DND-41 (cell line): ENCODE results near the gene MRPL49.

Source experiments
- ATAC-seq: fragments of 200-7000 bp; cut with Tn5 transposase; 3 replicates; pipeline ENCODE4 v1.9.1; 2021; ENCODE audit warnings: low read depth; ENCODE audit not compliant: insufficient read depth
- DNase-seq: peaks from one replicate; pipeline ENCODE4 v3.0.0-alpha.2; 2020
- H2AFZ ChIP-seq: 2 replicates; pipeline ENCODE4 v1.6.0; 2012; ENCODE audit warnings: low read depth, low read length
- H3K27ac ChIP-seq: 2 replicates; pipeline ENCODE4 v1.5.1; 2012; ENCODE audit warnings: low read length, inconsistent platforms
- H3K27me3 ChIP-seq: fragments of 200-600 bp; sonication (generic); 2 replicates; pipeline ENCODE4 v1.6.0; 2012; ENCODE audit warnings: low read length, mild to moderate bottlenecking, inconsistent platforms; ENCODE audit not compliant: insufficient read depth, poor library complexity
- H3K36me3 ChIP-seq: 2 replicates; pipeline ENCODE4 v1.5.1; 2012; ENCODE audit warnings: low read length, inconsistent platforms; ENCODE audit not compliant: insufficient read depth
- H3K4me1 ChIP-seq: 2 replicates; pipeline ENCODE4 v1.5.1; 2012; ENCODE audit warnings: mild to moderate bottlenecking, low read length; ENCODE audit not compliant: insufficient read depth
- H3K4me2 ChIP-seq: 2 replicates; pipeline ENCODE4 v1.6.0; 2012; ENCODE audit warnings: mild to moderate bottlenecking, moderate library complexity, low read length, inconsistent platforms; ENCODE audit not compliant: insufficient read depth
- H3K4me3 ChIP-seq, 2 experiments: fragments of 200-600 bp in 1 of 2; shearing (Covaris generic) in 1 of 2; 2 replicates each; pipeline ENCODE4 v1.5.1; 2012 to 2016; ENCODE audit warnings: inconsistent platforms in 2 of 2, low read length in 2 of 2, mild to moderate bottlenecking in 2 of 2, low read depth in 1 of 2, moderate library complexity in 1 of 2
- H3K79me2 ChIP-seq: 2 replicates; pipeline ENCODE4 v1.6.0; 2012; ENCODE audit warnings: low read length, inconsistent platforms; ENCODE audit not compliant: insufficient read depth
- H3K9ac ChIP-seq: 2 replicates; pipeline ENCODE4 v1.6.0; 2012; ENCODE audit warnings: low read depth, mild to moderate bottlenecking, inconsistent platforms, low read length, moderate library complexity
- H3K9me3 ChIP-seq: 2 replicates; pipeline ENCODE4 v1.5.1; 2012; ENCODE audit warnings: low read length, moderate library complexity, mild to moderate bottlenecking, inconsistent platforms; ENCODE audit not compliant: insufficient read depth, severe bottlenecking
- H4K20me1 ChIP-seq: 2 replicates; pipeline ENCODE4 v1.6.0; 2012; ENCODE audit warnings: low read length; ENCODE audit not compliant: insufficient read depth
- CTCF ChIP-seq: IDR thresholded peaks from 2 replicates; pipeline ENCODE4 v1.5.1; 2012; ENCODE audit warnings: borderline replicate concordance, low read length, moderate library complexity, mild to moderate bottlenecking; ENCODE audit not compliant: poor library complexity, severe bottlenecking; ENCODE audit errors: extremely low read depth
- EZH2 ChIP-seq: IDR thresholded peaks from 3 replicates; pipeline ENCODE4 v1.6.1; 2012; ENCODE audit warnings: borderline replicate concordance, low read depth, mild to moderate bottlenecking, moderate library complexity, low read length, inconsistent platforms; ENCODE audit not compliant: severe bottlenecking

Gene MRPL49

DNA sequence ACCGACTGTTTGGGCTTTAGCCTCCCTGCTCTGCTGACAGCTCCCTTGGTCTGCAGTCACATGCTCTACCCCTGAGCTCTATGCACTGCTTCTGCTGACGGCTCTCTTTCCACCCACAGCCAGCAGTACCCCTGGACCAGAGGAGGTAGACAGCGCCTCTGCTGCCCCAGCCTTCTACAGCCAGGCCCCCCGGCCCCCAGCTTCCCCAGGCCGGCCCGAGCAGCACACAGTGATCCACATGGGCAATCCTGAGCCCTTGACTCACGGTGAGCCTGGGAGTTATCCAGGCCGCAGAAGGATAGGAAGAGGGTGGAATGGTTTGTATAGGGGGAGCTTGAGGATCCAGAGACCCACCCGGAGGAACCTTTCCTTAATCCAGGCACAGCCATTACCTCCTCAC, 35.3 kb upstream of the MRPL49 start:
- Histone ChIP-seq H3K9me3 (no peaks in the 10 kb centered on the region), H3K9ac (no peak overlapping the region), H3K79me2 (peaks cover 41% of the 10 kb centered on the region), H3K27ac (no peak overlapping the region), H3K4me2 (no peak overlapping the region), H4K20me1 (peaks cover 13% of the 10 kb centered on the region), H3K4me1 (peaks cover 30% of the 10 kb centered on the region), H3K36me3 (peaks cover 61% of the 10 kb centered on the region), H3K4me3 (no peak overlapping the region), H2AFZ (no peak overlapping the region), H3K27me3 (no peaks in the 10 kb centered on the region)
- no peak for TF ChIP-seq EZH2
- TF ChIP-seq CTCF = no peak
- DNase-seq (no peak), ATAC-seq (no peak)

DNA sequence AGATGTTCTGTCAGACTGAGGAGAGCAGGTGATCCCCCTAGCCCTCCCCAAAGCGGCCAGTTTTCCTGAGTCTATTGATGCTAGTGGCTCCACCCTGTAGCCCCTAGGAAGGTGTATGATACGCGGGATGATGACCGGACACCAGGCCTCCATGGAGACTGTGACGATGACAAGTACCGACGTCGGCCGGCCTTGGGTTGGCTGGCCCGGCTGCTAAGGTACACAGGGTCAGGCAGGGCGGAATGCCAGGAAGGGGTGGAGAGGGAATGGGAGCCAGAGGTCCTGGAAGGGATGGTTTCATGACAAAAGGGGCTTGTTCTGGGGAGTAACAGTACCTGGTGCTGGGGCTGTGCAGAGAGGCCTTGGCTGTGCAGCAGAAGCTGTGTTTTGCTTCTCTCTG, 34.9 kb upstream of the MRPL49 start:
- H3K36me3 ChIP-seq = peaks cover 57% of the 10 kb centered on the region
- H3K4me2 ChIP-seq = no peak overlapping the region
- no peak overlapping the region for H2AFZ ChIP-seq
- DNase-seq (no peak), ATAC-seq (no peak)
- no peak overlapping the region for H3K9ac ChIP-seq
- no peaks in the 10 kb centered on the region for H3K27me3 ChIP-seq
- no peaks in the 10 kb centered on the region for H3K9me3 ChIP-seq
- no peak overlapping the region for H3K27ac ChIP-seq
- peaks cover 26% of the 10 kb centered on the region for H3K4me1 ChIP-seq
- no peak overlapping the region for H3K4me3 ChIP-seq
- peaks cover 37% of the 10 kb centered on the region for H3K79me2 ChIP-seq
- no peak for TF ChIP-seq CTCF
- no peak for TF ChIP-seq EZH2
- H4K20me1 ChIP-seq = peaks cover 9% of the 10 kb centered on the region

GRCh38 chr11:65087827-65088226, 34.3 kb upstream of the MRPL49 start:
- ATAC-seq = no peak
- H4K20me1 ChIP-seq = peaks cover 9% of the 10 kb centered on the region
- H3K4me2 ChIP-seq = no peak overlapping the region

More at GRCh38 chr11:65087827-65088226, 34.3 kb upstream of the MRPL49 start:
- Histone ChIP-seq H3K4me3 (no peak overlapping the region), H3K79me2 (peaks cover 31% of the 10 kb centered on the region), H3K4me1 (peaks cover 20% of the 10 kb centered on the region), H3K27ac (no peak overlapping the region), H3K9ac (no peak overlapping the region), H2AFZ (no peak overlapping the region), H3K27me3 (no peaks in the 10 kb centered on the region), H3K9me3 (no peaks in the 10 kb centered on the region), H3K36me3 (peaks cover 51% of the 10 kb centered on the region)
- DNase-seq = no peak
- TF ChIP-seq CTCF (no peak), EZH2 (no peak)
